IMR-90 (cell line): Measurements from ENCODE around the gene TCN1.

ENCODE experiments used
- POLR2A ChIP-seq: IDR thresholded peaks from 2 replicates; pipeline ENCODE4 v1.6.1; 2012; ENCODE audit warnings: mild to moderate bottlenecking, low read depth, low read length
- RAD21 ChIP-seq: IDR thresholded peaks from 2 replicates; pipeline ENCODE4 v1.6.1; 2012; ENCODE audit warnings: low read length, improper control_type of control experiment
- TF ChIP-seq, protein P1 (sequence below): conservative IDR thresholded peaks from 2 replicates; pipeline ENCODE4 v1.5.1; 2012; ENCODE audit warnings: mild to moderate bottlenecking, low read depth, low read length, improper control_type of control experiment

GRCh38 chr11:59891781-59892181 lies 25.5 kb upstream of the TCN1 start:
- TF ChIP-seq RAD21, result no peak
- TF ChIP-seq, protein P1, sequence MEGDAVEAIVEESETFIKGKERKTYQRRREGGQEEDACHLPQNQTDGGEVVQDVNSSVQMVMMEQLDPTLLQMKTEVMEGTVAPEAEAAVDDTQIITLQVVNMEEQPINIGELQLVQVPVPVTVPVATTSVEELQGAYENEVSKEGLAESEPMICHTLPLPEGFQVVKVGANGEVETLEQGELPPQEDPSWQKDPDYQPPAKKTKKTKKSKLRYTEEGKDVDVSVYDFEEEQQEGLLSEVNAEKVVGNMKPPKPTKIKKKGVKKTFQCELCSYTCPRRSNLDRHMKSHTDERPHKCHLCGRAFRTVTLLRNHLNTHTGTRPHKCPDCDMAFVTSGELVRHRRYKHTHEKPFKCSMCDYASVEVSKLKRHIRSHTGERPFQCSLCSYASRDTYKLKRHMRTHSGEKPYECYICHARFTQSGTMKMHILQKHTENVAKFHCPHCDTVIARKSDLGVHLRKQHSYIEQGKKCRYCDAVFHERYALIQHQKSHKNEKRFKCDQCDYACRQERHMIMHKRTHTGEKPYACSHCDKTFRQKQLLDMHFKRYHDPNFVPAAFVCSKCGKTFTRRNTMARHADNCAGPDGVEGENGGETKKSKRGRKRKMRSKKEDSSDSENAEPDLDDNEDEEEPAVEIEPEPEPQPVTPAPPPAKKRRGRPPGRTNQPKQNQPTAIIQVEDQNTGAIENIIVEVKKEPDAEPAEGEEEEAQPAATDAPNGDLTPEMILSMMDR, result no peak
- TF ChIP-seq POLR2A, result no peak
